Epithelial cell of esophagus (primary cell): ENCODE data around the gene RIC3.
"Not testable (repeated sequence)": the region's sequence is repeated elsewhere in the genome, so short reads cannot be mapped to it uniquely, and the experiment has no call there.

Experiments used
- DNase-seq: peaks from one replicate; pipeline ENCODE4 v3.0.0; 2010; ENCODE audit warnings: low read depth
- H3K4me3 ChIP-seq: 2 replicates; pipeline ENCODE4 v1.5.1; 2011; ENCODE audit warnings: mild to moderate bottlenecking, low read length, control low read depth
- CTCF ChIP-seq: IDR thresholded peaks from 2 replicates; pipeline ENCODE4 v1.5.1; 2011; ENCODE audit warnings: low read depth, mild to moderate bottlenecking, low read length, control low read depth, inconsistent platforms; ENCODE audit not compliant: insufficient read depth; ENCODE audit errors: missing control alignments

The RIC3 gene

GRCh38 chr11:8167796-8168195, 1.0 kb downstream of the RIC3 start:
- no peak overlapping the region for H3K4me3 ChIP-seq
- no peak for TF ChIP-seq CTCF
- DNase-seq: peak; percentile 29

DNA sequence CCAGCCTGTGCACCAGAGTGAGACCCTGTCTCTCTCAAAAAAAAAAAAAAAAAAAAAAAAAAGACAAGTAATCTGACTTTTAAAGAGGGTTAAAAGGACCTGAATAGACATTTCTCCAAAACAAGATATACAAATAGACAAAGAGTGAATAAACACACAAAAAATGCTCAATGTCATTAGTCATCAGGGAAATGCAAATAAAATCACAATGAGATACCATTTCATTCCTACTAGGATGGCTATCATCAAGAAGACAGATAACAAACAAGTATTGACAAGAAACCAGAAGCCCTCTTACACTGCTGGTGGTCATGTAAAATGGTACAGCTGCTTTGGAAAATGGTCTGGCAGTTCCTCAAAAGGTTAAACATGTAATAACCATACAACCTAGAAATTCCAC, 4.1 kb downstream of the RIC3 start:
- H3K4me3 ChIP-seq: no peak overlapping the region
- TF ChIP-seq CTCF: no peak
- peak; percentile 10 for DNase-seq

GRCh38 chr11:8161627-8162304, 7.1 kb downstream of the RIC3 start:
- not testable (repeated sequence) for DNase-seq, H3K4me3 ChIP-seq

DNA sequence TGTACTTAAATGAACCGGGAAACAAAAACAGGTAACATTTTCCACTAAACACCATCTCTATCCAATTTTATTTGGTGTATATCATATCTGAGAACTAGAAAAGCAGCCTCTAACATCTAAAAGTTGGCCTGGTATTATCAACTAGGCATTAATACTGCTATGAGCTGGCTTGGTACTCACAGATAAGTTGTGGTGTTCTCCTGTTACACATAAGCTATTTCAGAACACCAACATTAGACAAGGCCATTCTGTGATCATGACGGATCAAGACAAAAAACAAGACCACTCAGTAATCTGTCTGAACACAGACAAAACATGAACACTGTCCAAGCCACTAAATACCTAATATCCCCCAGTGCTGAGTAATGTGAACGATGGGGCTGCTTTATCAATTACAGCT, 11.9 kb downstream of the RIC3 start:
- no peak overlapping the region for H3K4me3 ChIP-seq
- DNase-seq: no peak
- TF ChIP-seq CTCF: no peak

- TF ChIP-seq CTCF: no peak
- DNase-seq: no peak
- no peak overlapping the region for H3K4me3 ChIP-seq
These were observed 19.1 kb downstream of the RIC3 start for GRCh38 chr11:8149726-8150125.

- no peak overlapping the region for H3K4me3 ChIP-seq
- DNase-seq: peak; percentile 89
- no peak for TF ChIP-seq CTCF
These were observed 30.3 kb downstream of the RIC3 start for GRCh38 chr11:8138526-8138925.

DNA sequence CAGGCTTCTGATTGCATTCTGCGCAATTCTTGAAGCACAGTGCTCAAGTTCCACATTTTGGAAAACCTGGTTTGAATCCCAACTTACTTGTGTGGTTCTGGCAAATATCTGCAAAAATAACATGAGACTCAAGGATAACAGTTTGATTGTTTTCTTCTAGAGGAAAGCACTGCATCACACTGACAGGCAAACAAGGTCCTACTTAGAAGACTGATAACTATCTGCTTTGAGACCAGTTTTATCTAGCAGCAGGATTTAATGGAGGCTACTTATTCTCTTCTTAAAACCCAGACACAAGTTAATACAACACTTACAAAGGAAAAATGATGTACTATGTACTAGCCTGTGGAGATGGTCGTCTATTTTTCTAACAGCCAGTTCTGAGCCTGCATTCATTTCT, 41.4 kb downstream of the RIC3 start:
- TF ChIP-seq CTCF: no peak
- no peak overlapping the region for H3K4me3 ChIP-seq
- DNase-seq: no peak
